ENCODE data around the gene PIK3C3.

PIK3C3 gene

GRCh38 chr18:41969881-41970280 lies 14.8 kb downstream of the PIK3C3 start:
- H3K79me2 ChIP-seq (ENCODE audit: control insufficient read depth, low read length), result 0 out of 2 replicates have a peak, but pooled peaks cover 4% of the 10 kb centered on the region
- H3F3A ChIP-seq (ENCODE audit: control insufficient read depth, insufficient read depth), result no peaks in the 10 kb centered on the region
- no peak overlapping the region for H3K27ac ChIP-seq (ENCODE audit: low read depth, low read length)
- no peaks in the 10 kb centered on the region; the same call in 1 of the 2 replicates for H3K4me1 ChIP-seq (ENCODE audit: control insufficient read depth, low read length)
- no peak overlapping the region for H3K4me2 ChIP-seq (ENCODE audit: low read length)
- peaks cover 49% of the 10 kb centered on the region for H3K36me3 ChIP-seq (ENCODE audit: control insufficient read depth, low read length)
- no peaks in the 10 kb centered on the region for H4K20me1 ChIP-seq (ENCODE audit: control insufficient read depth, insufficient read depth, low read depth, low read length)
- TF ChIP-seq EZH2phosphoT487 (IDR thresholded peaks at IDR 0.05; ENCODE audit: borderline replicate concordance, low read length) (no peak), CTCF (IDR thresholded peaks at IDR 0.05; ENCODE audit: low read depth, low read length, poor library complexity, severe bottlenecking) (no peak)
- no peak overlapping the region for H3K4me3 ChIP-seq (ENCODE audit: low read length)
- H3K27me3 ChIP-seq (ENCODE audit: control insufficient read depth, low read length), result no peaks in the 10 kb centered on the region
- no peaks in the 10 kb centered on the region for H3K9me3 ChIP-seq (ENCODE audit: control insufficient read depth, insufficient read depth, low read length)
- no peaks in the 10 kb centered on the region for H3K9me2 ChIP-seq (replicated peaks; ENCODE audit: control insufficient read depth, low read length)

- no peaks in the 10 kb centered on the region for H4K20me1 ChIP-seq (ENCODE audit: control insufficient read depth, insufficient read depth, low read depth, low read length)
- peaks cover 36% of the 10 kb centered on the region for H3K36me3 ChIP-seq (ENCODE audit: control insufficient read depth, low read length)
- H3K4me3 ChIP-seq (ENCODE audit: low read length), result no peak overlapping the region
- H3K9me3 ChIP-seq (ENCODE audit: control insufficient read depth, insufficient read depth, low read length), result no peaks in the 10 kb centered on the region
- no peaks in the 10 kb centered on the region for H3K27me3 ChIP-seq (ENCODE audit: control insufficient read depth, low read length)
- H3F3A ChIP-seq (ENCODE audit: control insufficient read depth, insufficient read depth), result no peaks in the 10 kb centered on the region
- H3K4me1 ChIP-seq (ENCODE audit: control insufficient read depth, low read length), result no peaks in the 10 kb centered on the region; the same call in 1 of the 2 replicates
- no peaks in the 10 kb centered on the region for H3K9me2 ChIP-seq (replicated peaks; ENCODE audit: control insufficient read depth, low read length)
- no peak overlapping the region for H3K27ac ChIP-seq (ENCODE audit: low read depth, low read length)
- no peaks in the 10 kb centered on the region for H3K79me2 ChIP-seq (ENCODE audit: control insufficient read depth, low read length)
- no peak overlapping the region for H3K4me2 ChIP-seq (ENCODE audit: low read length)
- TF ChIP-seq CTCF (IDR thresholded peaks at IDR 0.05; ENCODE audit: low read depth, low read length, poor library complexity, severe bottlenecking), result no peak
- no peak for TF ChIP-seq EZH2phosphoT487 (IDR thresholded peaks at IDR 0.05; ENCODE audit: borderline replicate concordance, low read length)
These were observed 17.3 kb downstream of the PIK3C3 start for GRCh38 chr18:41972067-41972925.

GRCh38 chr18:41973983-41974382 lies 18.9 kb downstream of the PIK3C3 start:
- Histone ChIP-seq H3K36me3 (ENCODE audit: control insufficient read depth, low read length) (peaks cover 26% of the 10 kb centered on the region), H3F3A (ENCODE audit: control insufficient read depth, insufficient read depth) (no peaks in the 10 kb centered on the region), H3K4me2 (ENCODE audit: low read length) (no peak overlapping the region), H3K9me2 (replicated peaks; ENCODE audit: control insufficient read depth, low read length) (no peaks in the 10 kb centered on the region), H4K20me1 (ENCODE audit: control insufficient read depth, insufficient read depth, low read depth, low read length) (no peaks in the 10 kb centered on the region), H3K27me3 (ENCODE audit: control insufficient read depth, low read length) (no peaks in the 10 kb centered on the region), H3K79me2 (ENCODE audit: control insufficient read depth, low read length) (no peaks in the 10 kb centered on the region), H3K4me3 (ENCODE audit: low read length) (no peak overlapping the region), H3K9me3 (ENCODE audit: control insufficient read depth, insufficient read depth, low read length) (no peaks in the 10 kb centered on the region), H3K27ac (ENCODE audit: low read depth, low read length) (no peak overlapping the region), H3K4me1 (ENCODE audit: control insufficient read depth, low read length) (no peaks in the 10 kb centered on the region; the same call in 1 of the 2 replicates)
- no peak for TF ChIP-seq CTCF (IDR thresholded peaks at IDR 0.05; ENCODE audit: low read depth, low read length, poor library complexity, severe bottlenecking)
